Stimulated activated CD4-positive, alpha-beta T cell treated with anti-CD3 and anti-CD28 coated beads, Interleukin-15, amount 100 ng/mL, for 1 hour (primary cell): ENCODE results near the gene GBX1.
A peak's percentile ranks its signal among the peaks of the same experiment; 100 is the strongest.

Source experiments
- DNase-seq, 2 donors: peaks; one replicate each; pipeline ENCODE4 v3.0.0-alpha.2; 2020; ENCODE audit warnings: low read depth in 1 of 2, low spot score in 1 of 2

GBX1 gene

DNA sequence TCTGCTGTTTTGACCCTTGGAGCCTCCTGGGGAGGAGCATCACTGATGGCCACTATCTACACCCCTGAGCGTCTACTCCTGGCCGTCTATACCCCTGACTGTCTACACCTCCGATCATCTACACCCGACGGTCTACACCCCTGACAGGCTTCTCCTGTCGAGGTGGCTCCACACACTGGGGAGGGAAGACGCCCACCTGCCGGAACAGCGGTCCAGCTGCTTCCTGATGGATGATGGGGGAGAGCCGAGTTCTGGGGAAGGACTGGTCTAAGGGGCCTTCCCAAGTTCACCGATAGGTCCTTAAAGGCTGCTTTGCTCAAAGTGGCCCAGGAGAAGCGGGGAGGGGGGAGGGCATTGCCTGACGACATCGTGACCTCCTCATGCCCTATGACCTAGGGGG, 39.4 kb downstream of the GBX1 start:
- DNase-seq: no peak

DNA sequence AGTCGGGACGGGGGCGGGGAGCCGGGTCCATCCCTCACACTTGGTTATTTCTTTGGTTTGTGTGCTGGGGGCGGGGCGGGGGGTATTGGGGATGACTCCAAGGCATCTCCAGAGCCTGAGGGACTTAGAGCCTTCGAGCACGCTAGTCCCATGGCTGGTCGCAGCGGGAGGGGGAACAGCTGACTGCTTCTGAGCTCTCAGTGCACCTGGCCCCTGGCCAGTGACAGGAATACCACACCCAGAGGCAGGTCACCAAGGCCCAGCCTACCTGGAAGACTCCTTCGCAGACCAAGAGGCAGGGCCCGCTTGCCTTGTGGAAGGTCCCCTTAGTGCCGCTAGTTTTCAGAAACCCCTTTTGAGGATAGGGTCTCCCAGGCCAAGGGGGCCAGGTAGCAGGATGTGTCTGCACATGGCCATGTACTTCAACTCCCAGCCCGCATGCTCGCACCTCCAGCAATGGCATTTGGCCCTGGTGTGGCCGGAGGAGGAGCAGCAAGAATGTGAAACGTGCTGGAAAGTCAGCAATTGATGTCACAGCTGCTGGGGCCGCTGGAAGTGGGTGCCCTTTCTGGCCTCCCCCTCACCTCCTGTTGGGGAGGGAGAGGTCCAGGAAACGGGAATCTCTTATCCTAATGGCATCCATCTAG, 40.9 kb downstream of the GBX1 start:
- DNase-seq: no peak

DNA sequence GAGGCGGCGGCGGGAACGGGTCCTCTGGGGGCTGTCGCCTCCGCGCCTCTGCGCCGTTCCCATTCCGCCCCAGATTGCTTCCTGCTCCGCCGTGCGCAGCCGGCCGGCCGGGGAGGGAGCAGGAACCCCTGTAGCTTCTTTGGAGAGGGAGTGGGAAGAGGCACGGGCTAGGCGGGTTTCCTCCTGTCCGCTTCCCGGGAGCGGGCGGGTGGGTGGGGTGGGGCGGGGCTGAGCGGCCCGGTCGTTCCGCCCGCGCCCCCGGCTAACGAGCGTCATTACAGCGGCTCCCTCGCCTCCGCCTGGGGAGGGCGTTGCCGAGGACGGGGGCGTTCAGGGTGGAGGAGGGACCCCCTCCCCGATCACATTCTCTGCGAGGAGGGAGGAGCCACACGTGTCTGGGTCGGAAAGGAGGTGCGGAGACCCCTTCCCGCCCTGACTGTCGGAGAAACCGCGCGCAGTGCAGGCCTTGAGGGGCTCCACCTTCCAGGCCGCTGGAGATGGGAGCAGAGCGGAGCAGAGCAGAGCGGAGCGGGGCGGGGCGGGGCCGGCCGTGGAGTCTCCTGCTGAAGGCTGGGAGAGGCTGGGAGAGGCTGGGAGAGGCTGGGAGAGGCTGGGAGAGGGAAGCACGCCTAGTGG, 41.5 kb downstream of the GBX1 start:
- no peak for DNase-seq

DNA sequence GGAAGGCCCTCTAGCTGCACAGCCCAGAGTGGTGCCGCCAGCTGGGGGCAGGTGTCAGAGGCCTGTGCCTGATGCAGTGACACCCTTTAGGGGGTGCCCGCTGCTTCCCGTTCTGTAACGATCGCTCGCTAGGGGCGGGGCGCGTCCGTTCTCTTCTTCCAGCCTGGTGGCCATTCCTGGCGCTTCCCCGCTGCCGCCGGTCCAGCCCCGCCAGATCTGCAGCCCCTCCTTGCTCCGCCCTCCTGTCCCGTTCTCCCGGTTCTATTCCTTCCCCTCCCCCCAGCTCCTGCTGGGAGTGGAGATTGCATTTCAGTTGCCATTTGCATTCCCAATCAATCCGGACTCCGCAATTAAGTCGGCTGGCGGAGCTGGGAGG, 42.0 kb downstream of the GBX1 start:
- DNase-seq: no peak

DNA sequence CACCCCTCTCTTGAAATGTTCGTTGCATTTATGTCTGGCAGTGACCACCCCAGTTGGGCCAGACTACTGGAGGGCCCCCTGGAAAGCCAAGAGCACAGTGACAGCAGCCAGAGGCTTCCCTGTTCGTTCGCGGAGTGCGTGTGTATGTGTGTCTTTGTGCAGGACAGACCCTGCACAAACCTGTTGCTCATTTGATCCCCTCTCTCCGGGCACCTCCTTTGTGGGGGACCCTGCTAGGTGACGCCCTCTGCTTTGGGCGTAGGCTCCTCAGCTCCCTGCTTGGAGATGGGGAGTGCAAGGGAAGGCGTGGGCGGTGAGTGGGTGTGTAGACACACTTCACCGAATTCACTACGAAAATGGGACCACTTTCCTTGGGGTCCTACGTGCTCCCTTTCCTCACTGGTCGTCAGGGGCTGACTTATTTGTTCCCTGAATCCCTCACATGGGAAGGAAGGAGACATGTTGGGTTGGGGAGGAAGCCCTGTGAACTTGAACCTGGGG, 42.5 kb downstream of the GBX1 start:
- DNase-seq: no peak

DNA sequence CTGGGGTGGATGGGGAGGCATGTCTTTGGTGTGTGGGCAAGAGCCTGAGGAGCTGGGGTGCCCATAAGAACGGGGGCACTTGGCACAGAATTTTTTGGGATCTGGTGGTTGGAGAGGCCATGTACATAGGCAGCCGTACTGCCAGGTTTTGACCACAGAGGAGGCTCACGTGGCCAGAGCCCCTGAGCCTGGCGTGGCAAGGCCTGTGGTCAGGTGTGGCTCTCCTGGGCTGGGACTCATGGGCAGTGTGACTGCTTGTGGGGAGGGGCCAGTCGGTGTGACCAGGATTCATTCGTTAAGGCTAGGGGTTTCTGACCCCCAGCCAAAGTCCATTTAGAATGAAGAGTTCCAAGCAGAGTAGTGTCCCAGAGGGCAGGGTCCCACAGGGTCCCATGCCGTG, 43.0 kb downstream of the GBX1 start:
- no peak for DNase-seq

DNA sequence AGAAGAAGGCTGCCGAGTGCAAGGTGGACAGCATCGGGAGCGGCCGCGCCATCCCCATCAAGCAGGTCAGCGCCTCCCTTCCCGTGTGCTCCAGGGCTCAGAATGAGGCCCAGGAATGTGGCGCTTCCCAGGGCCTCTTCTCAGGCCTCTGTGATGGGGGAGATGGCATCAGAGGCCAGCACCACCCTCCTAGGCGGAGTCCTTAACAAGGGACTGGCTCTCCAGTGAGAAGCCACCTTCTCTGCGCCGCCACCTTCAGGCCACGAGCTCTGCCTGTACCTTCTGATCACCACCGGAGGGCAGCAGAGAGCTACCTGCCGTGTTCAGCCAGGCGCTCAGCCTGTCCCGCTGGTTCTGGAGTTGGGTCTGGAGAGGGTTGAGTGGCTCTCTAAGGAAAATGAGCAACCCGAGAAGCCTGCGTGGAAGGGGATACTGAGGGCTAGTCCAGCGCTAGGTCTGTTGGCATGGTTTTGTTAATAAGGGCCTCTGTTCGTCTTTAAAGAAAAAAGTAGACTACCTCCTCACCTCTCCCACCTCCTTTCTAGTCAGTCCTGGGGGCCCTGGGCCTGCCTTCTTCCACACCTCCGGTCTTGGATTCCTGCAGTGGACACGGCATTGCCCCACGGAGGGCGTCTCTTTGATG, 43.6 kb downstream of the GBX1 start:
- DNase-seq: peak; percentile 56 to 71

DNA sequence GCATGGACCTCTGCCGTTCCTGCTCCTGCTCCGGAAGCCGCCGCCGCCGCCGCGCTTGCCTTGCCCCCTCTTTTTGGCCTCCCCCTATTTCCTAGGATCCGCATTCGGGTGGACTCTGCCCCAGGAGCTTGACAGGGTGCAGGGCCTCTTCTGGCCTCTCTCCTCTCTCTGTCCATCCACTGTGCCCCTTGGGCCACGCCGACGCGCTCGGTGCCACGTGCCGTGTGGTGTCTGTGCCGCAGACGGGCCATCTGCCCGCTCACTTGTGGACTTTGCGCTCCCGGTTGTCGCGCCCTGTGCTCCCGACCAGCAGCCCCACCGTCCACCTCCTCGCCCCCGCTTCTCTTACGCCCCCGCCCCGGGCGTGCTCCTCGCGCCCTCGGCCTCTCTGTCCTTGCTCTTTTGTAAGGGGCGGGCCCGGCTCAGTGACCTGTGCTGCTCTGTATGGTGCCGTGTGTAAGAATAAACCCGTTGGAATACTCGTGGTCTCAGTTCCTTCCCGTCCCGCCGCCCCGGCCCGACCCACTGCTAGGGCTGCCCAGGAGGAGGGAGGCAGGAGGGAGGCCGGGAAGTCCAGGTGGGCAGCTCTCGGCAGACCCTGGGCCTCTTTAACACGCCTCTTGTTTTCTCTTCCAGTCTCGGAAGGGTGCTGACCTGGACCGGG, 44.2 kb downstream of the GBX1 start:
- no peak for DNase-seq

DNA sequence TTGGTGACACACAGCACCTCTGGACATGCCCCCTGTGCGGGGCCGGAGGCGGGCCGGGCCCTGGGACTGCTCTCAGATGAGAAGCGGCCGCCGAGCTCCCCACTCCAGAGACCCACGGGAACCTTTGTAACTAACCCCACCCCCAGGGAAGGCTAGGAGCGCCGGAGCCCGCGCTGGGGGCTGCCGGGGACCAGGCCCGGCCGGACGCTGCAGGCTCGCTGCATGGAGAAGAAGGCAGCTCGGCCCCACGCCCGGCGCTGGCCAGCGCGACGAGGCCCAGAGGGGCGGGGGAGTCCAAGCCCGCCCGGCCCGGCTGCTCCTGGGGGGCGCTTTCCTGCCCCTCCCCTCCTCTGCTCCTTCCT, 44.7 kb downstream of the GBX1 start:
- no peak for DNase-seq

DNA sequence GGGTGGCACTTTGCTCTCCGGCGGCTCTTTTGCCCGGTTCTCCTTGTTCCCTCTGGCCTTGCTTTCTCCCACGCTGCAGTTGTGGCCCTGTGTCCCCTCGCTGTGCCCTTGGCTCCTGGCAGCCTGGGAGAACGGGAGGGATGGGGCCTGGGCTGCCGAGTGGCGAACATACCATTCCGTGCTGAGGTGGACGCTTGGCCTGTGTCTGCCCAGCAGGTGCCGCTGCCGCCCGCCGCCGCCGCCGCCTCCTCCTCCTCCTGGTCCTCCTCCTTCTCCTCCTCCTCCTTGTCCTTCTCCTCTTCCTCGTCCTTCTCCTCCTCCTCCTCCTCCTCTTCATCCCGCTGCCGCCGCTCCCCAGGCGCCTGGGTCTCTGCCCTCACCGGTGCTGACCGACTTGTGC, 45.2 kb downstream of the GBX1 start:
- no peak for DNase-seq

DNA sequence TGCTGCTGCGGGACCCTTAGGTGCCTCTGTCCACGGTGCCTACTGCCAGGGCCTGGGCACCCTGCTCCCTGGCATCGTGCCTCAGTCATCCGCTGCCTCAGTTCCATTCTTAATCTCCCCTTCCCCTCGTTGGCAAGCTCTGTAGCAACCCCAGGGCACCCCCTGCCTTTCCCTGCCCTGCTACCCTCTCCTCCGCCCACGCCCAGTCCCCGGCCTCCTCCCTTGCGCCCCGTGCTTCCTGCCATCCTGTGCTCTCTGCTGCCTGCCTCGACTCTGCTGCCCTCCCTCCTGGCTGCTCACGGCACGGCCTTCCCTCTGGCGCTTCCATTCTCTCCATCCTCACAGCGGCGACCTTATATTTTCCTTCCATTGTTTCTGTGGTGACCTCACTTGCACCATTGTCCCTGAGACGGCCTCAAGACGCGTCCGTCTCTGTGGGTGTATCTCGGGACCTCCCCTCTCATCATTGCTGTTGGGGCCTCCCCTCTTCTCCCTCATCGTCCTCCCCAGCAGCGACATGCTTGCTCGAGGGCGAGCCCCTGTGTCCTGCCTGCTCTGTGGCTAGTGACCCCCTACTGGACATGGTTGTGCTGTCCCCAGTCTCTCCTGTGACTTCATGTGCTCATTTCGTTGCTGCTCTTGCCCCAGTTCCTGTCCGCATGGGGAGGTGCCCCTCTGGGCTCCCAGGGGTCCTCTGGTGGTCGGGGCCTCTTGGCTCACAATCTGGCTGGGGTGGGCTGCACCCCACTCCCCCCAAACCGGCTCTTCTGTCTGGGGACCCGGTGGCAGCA, 45.9 kb downstream of the GBX1 start:
- no peak for DNase-seq

DNA sequence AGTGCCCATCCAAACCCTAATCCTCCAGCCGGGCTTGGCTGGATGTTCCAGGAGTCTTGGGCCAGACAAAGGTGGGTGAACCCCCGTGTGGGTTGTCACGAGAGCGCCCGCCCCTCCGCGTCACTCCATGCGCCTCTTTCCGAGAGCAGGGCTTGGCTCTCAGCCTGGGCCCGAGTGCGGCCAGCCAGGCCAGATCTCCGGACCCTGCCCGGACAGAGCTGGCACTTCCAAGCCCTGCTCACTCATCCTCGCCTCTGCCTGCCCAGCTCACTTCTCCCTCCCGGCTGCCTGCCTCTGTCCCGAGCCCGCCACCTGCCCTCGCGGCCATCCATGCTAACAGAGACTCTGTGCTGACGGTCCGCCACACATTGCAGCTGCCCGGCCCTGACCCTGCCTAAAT, 46.6 kb downstream of the GBX1 start:
- no peak for DNase-seq

DNA sequence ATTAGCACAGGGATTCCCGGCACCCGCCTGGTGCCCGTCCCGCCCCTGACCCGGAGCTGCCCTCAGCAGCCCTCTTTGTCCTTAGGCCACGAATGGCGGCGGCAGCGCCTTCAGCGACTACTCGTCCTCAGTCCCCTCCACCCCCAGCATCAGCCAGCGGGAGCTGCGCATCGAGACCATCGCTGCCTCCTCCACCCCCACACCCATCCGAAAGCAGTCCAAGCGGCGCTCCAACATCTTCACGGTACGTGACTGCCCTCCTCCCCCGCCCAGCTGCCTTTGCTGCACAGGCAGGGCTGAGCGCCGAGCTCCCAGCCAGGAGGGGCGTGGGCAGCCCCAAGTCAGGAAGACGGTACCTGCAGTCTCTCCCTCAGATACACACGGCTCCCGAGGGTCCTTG, 47.6 kb downstream of the GBX1 start:
- DNase-seq: no peak

DNA sequence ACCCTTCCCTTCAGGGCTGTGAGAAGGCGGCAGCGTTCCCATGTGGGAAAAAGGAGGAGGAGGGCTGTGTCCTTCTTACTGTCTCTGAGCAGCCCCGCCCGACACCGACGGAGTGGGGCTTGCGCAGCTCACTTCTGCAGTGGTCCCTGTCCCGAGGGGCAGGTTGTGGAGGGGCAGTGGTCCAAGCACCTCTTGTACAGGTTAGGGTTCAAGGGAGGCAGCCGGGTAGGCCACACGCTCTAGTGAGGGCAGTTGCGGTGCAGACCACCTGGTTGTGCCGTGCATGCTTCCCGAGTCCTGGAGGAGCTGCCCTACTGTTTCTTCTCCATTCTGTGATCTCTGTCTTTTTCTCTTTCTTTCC, 48.5 kb downstream of the GBX1 start:
- no peak for DNase-seq

DNA sequence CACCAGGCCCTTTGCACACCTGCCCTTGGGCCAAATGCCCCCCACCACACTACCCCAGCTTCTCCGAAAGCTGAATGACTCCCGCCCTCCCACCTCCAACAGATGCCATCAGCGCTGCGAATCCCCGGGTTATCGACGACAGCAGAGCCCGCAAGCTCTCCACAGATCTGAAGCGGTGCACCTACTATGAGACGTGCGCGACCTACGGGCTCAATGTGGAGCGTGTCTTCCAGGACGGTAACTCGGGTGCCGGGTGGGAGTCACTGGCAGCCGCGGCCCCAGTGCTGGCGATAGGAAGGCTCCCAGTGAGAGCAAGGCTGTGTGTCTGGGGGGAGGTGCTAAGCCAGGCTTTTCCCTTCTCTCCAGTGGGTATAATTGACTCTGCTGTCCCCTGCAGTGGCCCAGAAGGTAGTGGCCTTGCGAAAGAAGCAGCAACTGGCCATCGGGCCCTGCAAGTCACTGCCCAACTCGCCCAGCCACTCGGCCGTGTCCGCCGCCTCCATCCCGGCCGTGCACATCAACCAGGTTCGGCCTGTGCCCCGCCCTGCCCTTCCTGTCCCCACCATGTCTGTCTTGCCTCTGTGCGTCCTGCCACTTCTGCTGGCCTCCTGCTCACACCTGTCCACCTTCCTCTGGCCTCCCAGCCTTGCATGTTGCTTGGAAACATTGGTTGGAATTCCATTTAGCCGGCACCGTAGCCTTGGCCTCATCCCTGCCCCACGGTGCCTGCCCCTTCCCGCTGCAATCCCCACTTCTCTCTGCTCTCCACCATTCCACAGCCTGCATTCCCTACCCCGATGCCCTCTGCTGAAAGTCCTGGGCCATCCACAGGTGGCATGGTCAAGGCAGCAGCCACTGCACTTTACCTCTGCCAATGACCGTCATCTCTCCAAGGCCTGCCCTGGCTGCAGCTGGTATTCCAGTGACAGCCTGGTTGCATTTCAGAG, 49.1 kb downstream of the GBX1 start:
- DNase-seq: no peak

DNA sequence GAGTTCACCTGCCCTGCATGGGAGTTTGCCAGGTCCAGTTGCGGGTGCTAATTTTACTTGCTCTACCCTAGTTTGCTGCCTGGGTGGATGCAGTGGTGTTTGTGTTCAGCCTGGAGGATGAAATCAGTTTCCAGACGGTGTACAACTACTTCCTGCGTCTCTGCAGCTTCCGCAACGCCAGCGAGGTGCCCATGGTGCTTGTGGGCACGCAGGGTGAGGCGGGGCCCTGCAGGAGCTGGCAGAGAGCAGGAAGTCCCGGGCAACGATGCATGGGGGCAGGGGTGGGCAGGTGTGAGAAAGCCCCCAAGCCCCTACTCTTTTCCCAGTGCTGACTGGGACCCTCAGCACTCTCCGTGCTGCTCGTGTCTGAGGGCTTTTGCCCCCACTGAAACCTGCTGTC, 49.9 kb downstream of the GBX1 start:
- peak in 1 of 2 donors; percentile 35 for DNase-seq

DNA sequence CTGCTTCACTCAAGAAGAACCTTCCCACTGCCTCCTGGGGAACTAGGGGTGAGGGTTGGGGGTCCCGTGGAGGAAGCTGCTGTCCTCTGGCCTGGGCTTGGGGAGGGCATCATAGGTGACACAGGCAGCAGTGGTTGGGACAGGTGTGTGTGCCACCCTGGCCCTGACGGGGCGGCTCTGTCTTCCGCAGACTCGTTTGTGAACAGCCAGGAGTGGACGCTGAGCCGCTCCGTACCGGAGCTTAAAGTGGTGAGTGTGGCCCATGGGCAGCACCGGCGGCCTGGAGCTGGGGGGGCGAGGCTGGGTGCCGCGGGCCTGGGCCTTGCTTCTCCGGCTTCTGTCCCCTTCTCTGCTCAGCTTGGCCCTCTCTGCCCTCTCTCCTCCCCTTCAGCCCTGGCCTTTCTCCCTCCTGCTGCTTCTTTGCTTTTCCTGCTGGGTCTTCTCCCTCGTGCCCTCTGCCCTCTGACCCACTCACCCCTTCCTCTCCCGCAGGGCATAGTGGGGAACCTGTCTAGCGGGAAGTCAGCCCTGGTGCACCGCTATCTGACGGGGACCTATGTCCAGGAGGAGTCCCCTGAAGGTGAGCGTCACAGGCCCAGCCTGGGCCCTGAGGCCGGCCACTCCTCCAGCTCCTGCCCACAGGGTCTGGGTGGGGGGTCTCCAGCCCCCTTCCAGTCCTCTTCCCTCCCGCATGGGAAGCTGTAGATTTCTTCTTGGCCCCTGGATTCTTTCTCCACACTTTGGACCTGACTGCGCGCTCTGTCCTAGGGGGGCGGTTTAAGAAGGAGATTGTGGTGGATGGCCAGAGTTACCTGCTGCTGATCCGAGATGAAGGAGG, 50.7 kb downstream of the GBX1 start:
- DNase-seq: no peak

DNA sequence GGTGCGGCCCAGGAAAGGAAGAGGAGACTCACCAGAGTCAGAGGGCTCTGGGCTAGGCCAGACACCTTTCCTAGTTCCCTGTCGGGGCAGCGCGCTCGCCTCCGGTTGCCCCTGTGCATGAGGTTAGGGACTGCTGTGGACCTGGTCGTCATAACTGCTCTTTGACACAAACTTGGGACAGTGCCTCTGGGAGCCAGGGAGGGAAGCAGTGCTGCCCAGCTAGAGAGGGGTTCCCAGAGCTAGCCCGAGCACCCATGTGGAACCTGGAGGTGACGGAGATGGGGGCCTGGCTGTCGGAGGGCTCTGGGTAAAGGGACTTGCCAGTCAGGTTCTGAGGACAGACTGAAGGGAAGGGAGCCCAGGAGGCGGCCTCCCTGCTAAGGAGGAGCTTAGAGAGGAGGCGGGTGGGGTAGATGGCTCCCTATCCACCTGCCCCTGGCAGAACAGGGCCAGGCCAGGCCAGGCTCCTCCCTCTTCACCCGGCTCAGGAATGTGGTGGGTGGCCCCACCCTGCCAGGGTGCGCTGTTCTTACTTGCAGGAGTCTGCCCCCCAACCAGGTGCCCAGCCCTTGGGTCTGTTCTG, 51.6 kb downstream of the GBX1 start:
- DNase-seq: no peak
